Neural progenitor cell (in vitro differentiated cells): ENCODE results near the gene INTS1. TPM values are rescaled to one million over a fixed set of nuclear protein-coding genes. Genes with fewer than 3 reads are reported as not detected.
A peak's percentile ranks its signal among the peaks of the same experiment; 100 is the strongest.

Experiments
- DNase-seq: peaks from one replicate; pipeline ENCODE4 v3.0.0-alpha.2; 2016; ENCODE audit warnings: low spot score
- H2AFZ ChIP-seq: fragments of 200-600 bp; sonication (generic); replicated peaks from 2 replicates; pipeline ENCODE4 v1.6.1; 2016; ENCODE audit warnings: antibody characterized with exemption
- H3F3A ChIP-seq: fragments of 200-600 bp; sonication (generic); 2 replicates; pipeline ENCODE4 v1.6.1; 2016; ENCODE audit warnings: antibody characterized with exemption, low read depth
- H3K27ac ChIP-seq: fragments of 200-600 bp; sonication (generic); 2 replicates; pipeline ENCODE4 v1.5.1; 2016; ENCODE audit warnings: mild to moderate bottlenecking
- H3K27me3 ChIP-seq: fragments of 200-600 bp; sonication (generic); 2 replicates; pipeline ENCODE4 v1.6.1; 2016; ENCODE audit warnings: mild to moderate bottlenecking, moderate library complexity
- H3K36me3 ChIP-seq: fragments of 200-600 bp; sonication (generic); 2 replicates; pipeline ENCODE4 v1.5.1; 2016
- H3K4me1 ChIP-seq: fragments of 200-600 bp; sonication (generic); 2 replicates; pipeline ENCODE4 v1.6.1; 2016; ENCODE audit warnings: mixed run types
- H3K4me2 ChIP-seq: fragments of 200-600 bp; sonication (generic); 2 replicates; pipeline ENCODE4 v1.6.1; 2016
- H3K4me3 ChIP-seq: fragments of 200-600 bp; sonication (generic); 2 replicates; pipeline ENCODE4 v1.5.1; 2016
- H3K79me2 ChIP-seq: fragments of 200-600 bp; sonication (generic); 2 replicates; pipeline ENCODE4 v1.6.1; 2016; ENCODE audit warnings: low read depth
- H3K9ac ChIP-seq: fragments of 200-600 bp; sonication (generic); 2 replicates; pipeline ENCODE4 v1.6.1; 2016
- H3K9me3 ChIP-seq: fragments of 200-600 bp; sonication (generic); 2 replicates; pipeline ENCODE4 v1.5.1; 2016; ENCODE audit warnings: low read depth
- H4K20me1 ChIP-seq: fragments of 200-600 bp; sonication (generic); 2 replicates; pipeline ENCODE4 v1.6.1; 2016; ENCODE audit warnings: low read depth
- H3K27ac Mint-ChIP-seq: 3 replicates; pipeline ENCODE4 v1.8.0; 2021; ENCODE audit warnings: mixed read lengths
- H3K27me3 Mint-ChIP-seq: 2 replicates; pipeline ENCODE4 v1.8.0; 2022; ENCODE audit warnings: low read depth, mild to moderate bottlenecking, inconsistent platforms, moderate library complexity, mixed read lengths; ENCODE audit not compliant: insufficient read depth
- H3K36me3 Mint-ChIP-seq: 3 replicates; pipeline ENCODE4 v1.8.0; 2021; ENCODE audit warnings: mixed read lengths
- H3K4me1 Mint-ChIP-seq: 3 replicates; pipeline ENCODE4 v1.8.0; 2021; ENCODE audit warnings: mixed read lengths
- H3K4me3 Mint-ChIP-seq: 3 replicates; pipeline ENCODE4 v1.8.0; 2021; ENCODE audit warnings: mild to moderate bottlenecking, moderate library complexity, mixed read lengths
- H3K9me3 Mint-ChIP-seq: 3 replicates; pipeline ENCODE4 v1.8.0; 2020; ENCODE audit warnings: mixed read lengths
- EZH2 ChIP-seq: fragments of 200-600 bp; sonication (generic); IDR thresholded peaks from 2 replicates; pipeline ENCODE4 v1.6.1; 2017; ENCODE audit warnings: antibody characterized with exemption, mild to moderate bottlenecking, moderate library complexity
- EZH2phosphoT487 ChIP-seq: fragments of 200-600 bp; sonication (generic); IDR thresholded peaks from 2 replicates; pipeline ENCODE4 v1.6.1; 2017; ENCODE audit warnings: antibody characterized with exemption
- total RNA-seq: library from RNA; depleted of rRNA; stranded (reverse); fragments of >200 nt; gene quantifications from 2 replicates; pipeline ENCODE4 v1.2.3, GENCODE V29; 2015; ENCODE audit warnings: low replicate concordance
- TF ChIP-seq, protein P1 (sequence below): fragments of 200-600 bp; sonication (generic); IDR thresholded peaks from 2 replicates; pipeline ENCODE4 v1.5.1; 2017; ENCODE audit warnings: antibody characterized with exemption, mild to moderate bottlenecking

INTS1 gene
- total RNA-seq, 1 donor from 2014 or later: 16.5 TPM

- Mint-ChIP-seq H3K36me3 (peaks cover 2% of the 10 kb centered on the region), H3K9me3 (no peaks in the 10 kb centered on the region), H3K4me1 (peaks cover 4% of the 10 kb centered on the region), H3K27me3 (peaks cover 2% of the 10 kb centered on the region), H3K27ac (no peak overlapping the region), H3K4me3 (no peak overlapping the region)
- no peaks in the 10 kb centered on the region for H3K79me2 ChIP-seq
- H3K9ac ChIP-seq: no peak overlapping the region
- H4K20me1 ChIP-seq: no peaks in the 10 kb centered on the region
- DNase-seq: no peak
- no peaks in the 10 kb centered on the region for H3K27me3 ChIP-seq
- H2AFZ ChIP-seq: no peak overlapping the region
- no peaks in the 10 kb centered on the region for H3K36me3 ChIP-seq
- no peak overlapping the region for H3K27ac ChIP-seq
- TF ChIP-seq, protein P1, sequence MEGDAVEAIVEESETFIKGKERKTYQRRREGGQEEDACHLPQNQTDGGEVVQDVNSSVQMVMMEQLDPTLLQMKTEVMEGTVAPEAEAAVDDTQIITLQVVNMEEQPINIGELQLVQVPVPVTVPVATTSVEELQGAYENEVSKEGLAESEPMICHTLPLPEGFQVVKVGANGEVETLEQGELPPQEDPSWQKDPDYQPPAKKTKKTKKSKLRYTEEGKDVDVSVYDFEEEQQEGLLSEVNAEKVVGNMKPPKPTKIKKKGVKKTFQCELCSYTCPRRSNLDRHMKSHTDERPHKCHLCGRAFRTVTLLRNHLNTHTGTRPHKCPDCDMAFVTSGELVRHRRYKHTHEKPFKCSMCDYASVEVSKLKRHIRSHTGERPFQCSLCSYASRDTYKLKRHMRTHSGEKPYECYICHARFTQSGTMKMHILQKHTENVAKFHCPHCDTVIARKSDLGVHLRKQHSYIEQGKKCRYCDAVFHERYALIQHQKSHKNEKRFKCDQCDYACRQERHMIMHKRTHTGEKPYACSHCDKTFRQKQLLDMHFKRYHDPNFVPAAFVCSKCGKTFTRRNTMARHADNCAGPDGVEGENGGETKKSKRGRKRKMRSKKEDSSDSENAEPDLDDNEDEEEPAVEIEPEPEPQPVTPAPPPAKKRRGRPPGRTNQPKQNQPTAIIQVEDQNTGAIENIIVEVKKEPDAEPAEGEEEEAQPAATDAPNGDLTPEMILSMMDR: no peak
- no peak for TF ChIP-seq EZH2
- TF ChIP-seq EZH2phosphoT487: no peak
- no peak overlapping the region for H3K4me3 ChIP-seq
- no peaks in the 10 kb centered on the region for H3K4me1 ChIP-seq
- H3K4me2 ChIP-seq: no peak overlapping the region
- H3K9me3 ChIP-seq: no peaks in the 10 kb centered on the region
- H3F3A ChIP-seq: peaks cover 10% of the 10 kb centered on the region
These were observed 65.4 kb downstream of the INTS1 start for GRCh38 chr7:1438821-1439220.

GRCh38 chr7:1438208-1438607 lies 66.0 kb downstream of the INTS1 start:
- Histone ChIP-seq H3F3A (peaks cover 10% of the 10 kb centered on the region), H3K9me3 (no peaks in the 10 kb centered on the region), H3K4me1 (no peaks in the 10 kb centered on the region), H3K4me3 (no peak overlapping the region), H4K20me1 (no peaks in the 10 kb centered on the region), H3K36me3 (no peaks in the 10 kb centered on the region), H3K4me2 (no peak overlapping the region), H2AFZ (no peak overlapping the region), H3K9ac (no peak overlapping the region), H3K27me3 (no peaks in the 10 kb centered on the region), H3K27ac (no peak overlapping the region), H3K79me2 (no peaks in the 10 kb centered on the region)
- H3K4me1 Mint-ChIP-seq: peaks cover under 1% of the 10 kb centered on the region
- H3K36me3 Mint-ChIP-seq: no peaks in the 10 kb centered on the region
- peak overlapping the region; percentile 76 for H3K27ac Mint-ChIP-seq
- DNase-seq: no peak
- no peak for TF ChIP-seq EZH2
- TF ChIP-seq, protein P1: no peak
- TF ChIP-seq EZH2phosphoT487: no peak
- H3K9me3 Mint-ChIP-seq: no peaks in the 10 kb centered on the region
- peaks cover 2% of the 10 kb centered on the region for H3K27me3 Mint-ChIP-seq
- no peak overlapping the region for H3K4me3 Mint-ChIP-seq

DNA sequence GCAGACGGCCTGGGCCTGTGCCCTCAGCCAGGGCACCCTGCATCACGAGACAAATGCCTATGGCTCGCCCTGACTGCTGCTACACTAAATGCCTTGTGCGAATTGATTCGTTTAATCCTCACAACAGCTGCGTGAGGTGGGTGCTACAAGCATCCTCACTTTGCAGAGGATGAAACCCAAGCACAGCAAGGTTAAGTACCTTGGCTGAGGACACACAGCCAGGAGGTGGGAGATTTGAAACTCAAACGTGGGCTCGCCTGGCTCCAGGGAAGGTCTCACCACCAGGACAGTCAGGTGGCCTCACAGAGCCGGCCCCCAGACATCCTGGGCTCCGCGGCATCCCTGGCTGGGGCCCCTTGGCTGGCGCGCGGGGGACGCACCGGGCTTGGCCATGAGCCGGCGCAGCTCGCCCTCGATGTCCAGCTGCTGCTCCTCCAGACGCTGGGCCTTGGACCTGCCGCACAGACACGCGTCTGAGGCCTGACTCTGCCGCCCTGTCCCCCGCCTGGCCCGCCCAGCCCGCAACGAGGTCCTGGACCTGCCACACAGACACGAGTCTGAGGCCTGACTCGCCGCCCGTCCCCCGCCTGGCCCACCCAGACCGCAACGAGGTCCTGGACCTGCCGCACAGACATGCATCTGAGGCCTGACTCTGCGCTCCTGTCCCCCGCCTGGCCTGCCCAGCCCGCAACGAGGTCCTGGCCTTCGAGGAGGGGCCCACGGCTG lies 66.9 kb downstream of the INTS1 start:
- H3F3A ChIP-seq: peaks cover 10% of the 10 kb centered on the region
- H3K4me3 Mint-ChIP-seq: no peak overlapping the region
- H3K9ac ChIP-seq: no peak overlapping the region
- H3K9me3 ChIP-seq: no peaks in the 10 kb centered on the region
- no peak for DNase-seq
- H3K27ac Mint-ChIP-seq: no peak overlapping the region
- H3K9me3 Mint-ChIP-seq: peaks cover 1% of the 10 kb centered on the region
- no peak overlapping the region for H3K27ac ChIP-seq
- no peaks in the 10 kb centered on the region for H4K20me1 ChIP-seq
- no peak overlapping the region for H3K4me2 ChIP-seq
- peaks cover 1% of the 10 kb centered on the region for H3K4me1 Mint-ChIP-seq
- H3K4me1 ChIP-seq: no peaks in the 10 kb centered on the region
- TF ChIP-seq EZH2 (no peak), EZH2phosphoT487 (no peak)
- TF ChIP-seq, protein P1: no peak
- H3K36me3 Mint-ChIP-seq: no peaks in the 10 kb centered on the region
- H3K4me3 ChIP-seq: no peak overlapping the region
- no peaks in the 10 kb centered on the region for H3K27me3 ChIP-seq
- H3K27me3 Mint-ChIP-seq: peaks cover 3% of the 10 kb centered on the region
- H2AFZ ChIP-seq: no peak overlapping the region
- no peaks in the 10 kb centered on the region for H3K79me2 ChIP-seq
- H3K36me3 ChIP-seq: no peaks in the 10 kb centered on the region
